Body of pancreas (tissue), 4 donors: ENCODE results near the gene ATXN1.

Source experiments
- CTCF ChIP-seq, 7 experiments: fragments of 450-650 bp in 4 of 7; fragments of 200-600 bp in 3 of 7; sonication (generic) in 3 of 7; IDR thresholded peaks; one replicate each; pipeline ENCODE4 v1.5.1; 2016 to 2019; ENCODE audit warnings: antibody characterized with exemption in 7 of 7
- POLR2A ChIP-seq, 3 donors: fragments of 450-650 bp; IDR thresholded peaks; one replicate each; pipeline ENCODE4 v1.6.1; 2016; ENCODE audit warnings: antibody characterized with exemption in 3 of 3, mild to moderate bottlenecking in 2 of 3

- peak; percentile 77 to 93 (median 87) for TF ChIP-seq CTCF (IDR thresholded peaks at IDR 0.05)
- no peak for TF ChIP-seq POLR2A (IDR thresholded peaks at IDR 0.05)
Observed at GRCh38 chr6:16332175-16332542, 429.1 kb downstream of the ATXN1 start.
